Ishikawa (cell line): ENCODE measurements around the gene ERBB2.

ENCODE experiments used
- EGR1 ChIP-seq: IDR thresholded peaks from 2 replicates; pipeline ENCODE4 v1.6.1; 2012
- EP300 ChIP-seq: IDR thresholded peaks from 2 replicates; pipeline ENCODE4 v1.6.1; 2012; ENCODE audit warnings: borderline replicate concordance
- FOXM1 ChIP-seq: IDR thresholded peaks from 2 replicates; pipeline ENCODE4 v1.6.1; 2012; ENCODE audit warnings: low read depth, borderline replicate concordance
- RAD21 ChIP-seq: IDR thresholded peaks from 2 replicates; pipeline ENCODE4 v1.6.1; 2012; ENCODE audit warnings: low read depth
- REST ChIP-seq: IDR thresholded peaks from 2 replicates; pipeline ENCODE4 v1.6.1; 2012; ENCODE audit warnings: low read depth, mild to moderate bottlenecking
- TAF1 ChIP-seq: IDR thresholded peaks from 2 replicates; pipeline ENCODE4 v1.6.1; 2012; ENCODE audit warnings: low read depth, mild to moderate bottlenecking
- TCF12 ChIP-seq: IDR thresholded peaks from 2 replicates; pipeline ENCODE4 v1.6.1; 2012; ENCODE audit warnings: low read depth

DNA sequence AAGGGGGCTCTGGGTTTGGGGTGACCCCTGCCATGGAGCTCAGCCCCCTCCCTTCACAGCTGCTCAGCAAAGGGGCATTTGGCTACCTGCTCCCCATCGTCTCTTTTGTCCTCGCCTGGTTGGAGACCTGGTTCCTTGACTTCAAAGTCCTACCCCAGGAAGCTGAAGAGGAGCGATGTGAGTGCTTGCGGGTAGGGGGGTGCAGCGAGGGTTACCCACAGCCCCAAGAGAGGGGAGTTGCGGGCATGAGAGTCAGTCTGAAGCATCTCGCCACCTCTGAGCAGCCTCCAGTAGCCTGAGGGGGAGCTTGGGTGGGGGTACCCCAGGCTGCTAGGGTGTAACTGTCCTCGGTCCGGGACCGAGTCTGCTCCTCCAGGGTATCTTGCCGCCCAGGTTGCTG lies 41.5 kb upstream of the ERBB2 start:
- no peak for TF ChIP-seq FOXM1
- TF ChIP-seq EGR1: no peak
- no peak for TF ChIP-seq RAD21
- TF ChIP-seq EP300: no peak
- no peak for TF ChIP-seq REST
- TF ChIP-seq TCF12: no peak
- no peak for TF ChIP-seq TAF1
